H1 (cell line): Measurements from ENCODE around the gene RALGAPA1. TPM values are rescaled to one million over a fixed set of nuclear protein-coding genes. Genes with fewer than 3 reads are reported as not detected.

Experiments used
- CTCF ChIA-PET: fragments of 300-600 bp; sonication (Branson Sonifier 250); formaldehyde crosslinking; loops from one replicate; lab custom pipeline; 2021; ENCODE audit not compliant: partially characterized antibody; lab: Charles Lee
- POLR2A ChIA-PET: fragments of 300-600 bp; sonication (Branson Sonifier 250); formaldehyde crosslinking; loops from one replicate; lab custom pipeline; 2021; ENCODE audit warnings: inconsistent platforms; ENCODE audit not compliant: partially characterized antibody; lab: Charles Lee
- DNase-seq, 2 experiments: peaks; one replicate each; pipeline versions ENCODE4 v3.0.0 to v3.0.0-alpha.2; 2010 to 2022; ENCODE audit warnings: low spot score in 2 of 2, low read depth in 1 of 2, mixed read lengths in 1 of 2
- FAIRE-seq: peaks from 2 replicates; lab custom pipeline; 2011; peaks lifted over from hg19 to GRCh38; lab: Jason Lieb, UNC
- H2AFZ ChIP-seq: 2 replicates; pipeline ENCODE4 v1.8.1; 2012; ENCODE audit warnings: low read length, inconsistent platforms
- H2AK5ac ChIP-seq: 2 replicates; pipeline ENCODE4 v1.6.1; 2013; ENCODE audit warnings: low read depth, low read length
- H2BK120ac ChIP-seq: replicated peaks from 2 replicates; pipeline ENCODE3; 2013; ENCODE audit warnings: low read depth, low read length, inconsistent platforms
- H2BK12ac ChIP-seq: 2 replicates; pipeline ENCODE4 v1.6.1; 2013; ENCODE audit warnings: low read depth, low read length
- H2BK15ac ChIP-seq: 2 replicates; pipeline ENCODE4 v1.6.1; 2013; ENCODE audit warnings: low read length
- H2BK20ac ChIP-seq: 2 replicates; pipeline ENCODE4 v1.6.1; 2013; ENCODE audit warnings: low read length
- H2BK5ac ChIP-seq: 2 replicates; pipeline ENCODE4 v1.6.1; 2013; ENCODE audit warnings: low read depth, low read length
- H3K14ac ChIP-seq: 2 replicates; pipeline ENCODE4 v1.6.1; 2013; ENCODE audit warnings: inconsistent platforms; ENCODE audit not compliant: insufficient read length
- H3K18ac ChIP-seq: 2 replicates; pipeline ENCODE4 v1.6.1; 2013; ENCODE audit warnings: low read length; ENCODE audit errors: extremely low read depth
- H3K23ac ChIP-seq: 2 replicates; pipeline ENCODE4 v1.6.1; 2013; ENCODE audit warnings: inconsistent platforms; ENCODE audit not compliant: insufficient read length
- H3K23me2 ChIP-seq: 2 replicates; pipeline ENCODE4 v1.6.1; 2013; ENCODE audit warnings: low read depth, low read length
- H3K27ac ChIP-seq: 2 replicates; pipeline ENCODE4 v1.6.1; 2011; ENCODE audit warnings: low read depth, low read length, inconsistent platforms
- H3K27me3 ChIP-seq, 4 experiments: replicated peaks in 1 of 4; 1 replicate in 1 of 4; 2 replicates in 3 of 4; pipeline versions ENCODE4 v1.6.1 to v1.8.1; 2011 to 2013; ENCODE audit warnings: low read length in 3 of 4, mild to moderate bottlenecking in 3 of 4, inconsistent platforms in 2 of 4, mixed read lengths in 2 of 4, moderate library complexity in 1 of 4; ENCODE audit not compliant: control insufficient read depth in 3 of 4, insufficient read depth in 3 of 4; ENCODE audit errors: extremely low read depth in 1 of 4
- H3K36me3 ChIP-seq, 4 experiments: 2 replicates each; pipeline versions ENCODE4 v1.6.1 to v1.8.1; 2011 to 2013; ENCODE audit warnings: mild to moderate bottlenecking in 4 of 4, low read length in 3 of 4, moderate library complexity in 2 of 4, control low read depth in 1 of 4, inconsistent platforms in 1 of 4; ENCODE audit not compliant: insufficient read depth in 4 of 4, control insufficient read depth in 2 of 4
- H3K4ac ChIP-seq: replicated peaks from 2 replicates; pipeline ENCODE3; 2013; ENCODE audit warnings: low read length, low read depth, mixed read lengths, inconsistent platforms; ENCODE audit not compliant: insufficient read length
- H3K4me1 ChIP-seq, 4 experiments: replicated peaks in 1 of 4; 1 replicate in 1 of 4; 2 replicates in 3 of 4; pipeline versions ENCODE4 v1.6.1 to v1.8.1; 2011 to 2013; ENCODE audit warnings: low read length in 3 of 4, inconsistent platforms in 2 of 4, mixed read lengths in 1 of 4; ENCODE audit not compliant: insufficient read depth in 4 of 4, control insufficient read depth in 3 of 4
- H3K4me2 ChIP-seq, 2 experiments: 2 replicates each; pipeline versions ENCODE4 v1.6.1 to v1.8.1; 2011 to 2013; ENCODE audit warnings: low read depth in 2 of 2, low read length in 2 of 2, control low read depth in 1 of 2, inconsistent platforms in 1 of 2, mild to moderate bottlenecking in 1 of 2; ENCODE audit not compliant: insufficient read depth in 1 of 2
- H3K4me3 ChIP-seq, 4 experiments: fragments of 200-600, 300-600 bp in 1 of 4; sonication (generic), shearing (Covaris generic), sonication (Bioruptor Twin) in 1 of 4; 2 replicates each; pipeline versions ENCODE4 v1.5.1 to v1.8.1; 2011 to 2016; ENCODE audit warnings: low read length in 4 of 4, low read depth in 3 of 4, control low read depth in 2 of 4, inconsistent platforms in 2 of 4, mild to moderate bottlenecking in 2 of 4, mixed read lengths in 1 of 4, moderate library complexity in 1 of 4; ENCODE audit not compliant: insufficient read depth in 2 of 4; ENCODE audit errors: extremely low read depth in 1 of 4
- H3K56ac ChIP-seq: replicated peaks from 2 replicates; pipeline ENCODE3; 2013; ENCODE audit warnings: low read depth, mild to moderate bottlenecking, mixed read lengths, low read length, inconsistent platforms; ENCODE audit not compliant: insufficient read length
- H3K79me1 ChIP-seq: 2 replicates; pipeline ENCODE4 v1.6.1; 2013; ENCODE audit warnings: low read depth, low read length, control low read depth
- H3K79me2 ChIP-seq, 2 experiments: 2 replicates each; pipeline versions ENCODE4 v1.6.1 to v1.8.1; 2012 to 2013; ENCODE audit warnings: low read length in 2 of 2, mild to moderate bottlenecking in 2 of 2, inconsistent platforms in 1 of 2; ENCODE audit not compliant: insufficient read depth in 2 of 2, control insufficient read depth in 1 of 2
- H3K9ac ChIP-seq, 4 experiments: replicated peaks in 1 of 4; 1 replicate in 1 of 4; 2 replicates in 3 of 4; pipeline versions ENCODE4 v1.6.1 to v1.8.1; 2011 to 2013; ENCODE audit warnings: low read depth in 3 of 4, low read length in 3 of 4, control low read depth in 2 of 4, mild to moderate bottlenecking in 2 of 4, moderate library complexity in 2 of 4, inconsistent platforms in 1 of 4; ENCODE audit errors: extremely low read depth in 1 of 4
- H3K9me3 ChIP-seq, 2 experiments: 2 replicates each; pipeline versions ENCODE4 v1.6.1 to v1.8.1; 2012 to 2013; ENCODE audit warnings: mild to moderate bottlenecking in 2 of 2, moderate library complexity in 2 of 2, control low read depth in 1 of 2, inconsistent platforms in 1 of 2, low read depth in 1 of 2, low read length in 1 of 2, mixed read lengths in 1 of 2; ENCODE audit not compliant: insufficient read depth in 2 of 2
- H4K20me1 ChIP-seq, 2 experiments: replicated peaks in 1 of 2; 2 replicates each; pipeline versions ENCODE3 to v1.8.1; 2011 to 2013; ENCODE audit warnings: inconsistent platforms in 2 of 2, low read length in 2 of 2, mild to moderate bottlenecking in 1 of 2; ENCODE audit not compliant: insufficient read depth in 2 of 2, control insufficient read depth in 1 of 2
- H4K5ac ChIP-seq: 2 replicates; pipeline ENCODE4 v1.6.1; 2013; ENCODE audit warnings: low read length, low read depth, mixed read lengths, inconsistent platforms; ENCODE audit not compliant: insufficient read length
- H4K8ac ChIP-seq: 2 replicates; pipeline ENCODE4 v1.8.0; 2013; ENCODE audit warnings: mild to moderate bottlenecking, moderate library complexity, low read length, inconsistent platforms; ENCODE audit not compliant: insufficient read depth; ENCODE audit errors: extremely low read depth
- H4K91ac ChIP-seq: replicated peaks from 2 replicates; pipeline ENCODE3; 2013; ENCODE audit warnings: low read length, mixed read lengths, inconsistent platforms; ENCODE audit not compliant: insufficient read length
- CBX8 ChIP-seq: fragments of 300-800, 300-1000 bp; sonication (generic); IDR thresholded peaks from 2 replicates; pipeline ENCODE4 v1.7.1; 2016; ENCODE audit warnings: low read depth, low read length, borderline replicate concordance
- EGR1 ChIP-seq: IDR thresholded peaks from 2 replicates; pipeline ENCODE4 v1.6.1; 2011; ENCODE audit warnings: low read depth, low read length, borderline replicate concordance
- FOSL1 ChIP-seq: IDR thresholded peaks from 2 replicates; pipeline ENCODE4 v1.6.1; 2011; ENCODE audit warnings: mild to moderate bottlenecking, low read depth, low read length, moderate library complexity; ENCODE audit not compliant: insufficient read depth
- GABPA ChIP-seq: IDR thresholded peaks from 2 replicates; pipeline ENCODE4 v1.6.1; 2011; ENCODE audit warnings: mild to moderate bottlenecking, low read length, moderate library complexity, borderline replicate concordance; ENCODE audit not compliant: insufficient read depth
- KDM5A ChIP-seq: fragments of 200-600 bp; IDR thresholded peaks from 2 replicates; pipeline ENCODE4 v1.7.1; 2012; ENCODE audit warnings: mild to moderate bottlenecking, low read length, inconsistent platforms, mixed read lengths
- MAFK ChIP-seq: IDR thresholded peaks from 2 replicates; pipeline ENCODE4 v1.6.1; 2012; ENCODE audit warnings: low read depth, mild to moderate bottlenecking, improper control_type of control experiment, low read length
- NANOG ChIP-seq: IDR thresholded peaks from 2 replicates; pipeline ENCODE4 v1.6.1; 2011; ENCODE audit warnings: low read length, low read depth, mild to moderate bottlenecking, inconsistent platforms; ENCODE audit not compliant: insufficient read depth, poor library complexity, severe bottlenecking
- PHF8 ChIP-seq: fragments of 200-600 bp; sonication (generic); conservative IDR thresholded peaks from 2 replicates; pipeline ENCODE4 v1.7.1; 2012; ENCODE audit warnings: low read depth, mild to moderate bottlenecking, inconsistent platforms, low read length, moderate library complexity
- RNF2 ChIP-seq: fragments of 200-900, 300-1000 bp; sonication (generic); IDR thresholded peaks from 2 replicates; pipeline ENCODE4 v1.7.1; 2016; ENCODE audit warnings: borderline replicate concordance, low read depth, mild to moderate bottlenecking, antibody characterized with exemption, low read length; ENCODE audit not compliant: poor library complexity, severe bottlenecking; ENCODE audit errors: missing control alignments
- SIX5 ChIP-seq: IDR thresholded peaks from 2 replicates; pipeline ENCODE4 v1.6.1; 2011; ENCODE audit warnings: mild to moderate bottlenecking, low read depth, low read length
- SUZ12 ChIP-seq: fragments of 200-600 bp; sonication (generic); IDR thresholded peaks from 2 replicates; pipeline ENCODE4 v1.6.1; 2012; ENCODE audit warnings: mild to moderate bottlenecking, inconsistent platforms, low read length, moderate library complexity, mixed read lengths
- TCF12 ChIP-seq: IDR thresholded peaks from 2 replicates; pipeline ENCODE4 v1.6.1; 2011; ENCODE audit warnings: low read depth, mild to moderate bottlenecking, low read length
- YY1 ChIP-seq: IDR thresholded peaks from 2 replicates; pipeline ENCODE4 v1.6.1; 2011; ENCODE audit warnings: low read depth, mild to moderate bottlenecking, low read length
- WGBS, 2 experiments: shearing (Covaris generic) in 1 of 2; methylation state at CpG; one replicate each; pipeline versions ENCODE4 v1.1.6 to v1.1.7; 2013 to 2015; ENCODE audit warnings: low lambda C conversion rate in 2 of 2, mixed read lengths in 2 of 2, inconsistent platforms in 1 of 2, low coverage in 1 of 2, missing lambda C conversion rate in 1 of 2; ENCODE audit not compliant: insufficient replicate concordance in 2 of 2, insufficient coverage in 1 of 2, insufficient read length in 1 of 2; ENCODE audit errors: extremely low coverage in 1 of 2, missing lambda C conversion rate in 1 of 2; 5-methylcytosine and 5-hydroxymethylcytosine counted together
- polyA plus RNA-seq, 7 experiments: library from polyadenylated mRNA; depleted of rRNA in 3 of 7; stranded (reverse) in 5 of 7; unstranded in 2 of 7; fragments of >200 nt in 5 of 7; fragments of 200-250 nt in 2 of 7; gene quantifications; 1 replicate in 5 of 7; 2 replicates in 1 of 7; 4 replicates in 1 of 7; pipeline versions ENCODE4 v1.2.1 to v1.2.3, GENCODE V29; 2011 to 2013; ENCODE audit warnings: missing spikeins in 2 of 7, mixed read lengths in 2 of 7
- total RNA-seq: library from RNA; stranded (reverse); fragmentation: NEBNext Ultra II Directional; extraction: Animal tissue kit (Norgen Biotek cat#: 25700); gene quantifications from 2 replicates; pipeline ENCODE4 v1.2.1, GENCODE V29; 2021
- TF ChIP-seq, protein P1 (sequence below): IDR thresholded peaks from 2 replicates; pipeline ENCODE4 v1.6.1; 2011; ENCODE audit warnings: low read length, improper control_type of control experiment

Gene RALGAPA1
- total and polyA plus RNA-seq, 2 of the 8 experiments (the other 6 are each of a cell fraction or from before 2014, with no cell fraction given): 4.2 to 26.7 TPM

GRCh38 chr14:35766700-35767082, 42.4 kb downstream of the RALGAPA1 start:
- H3K9ac ChIP-seq: no peak overlapping the region
- no peak overlapping the region for H2AFZ ChIP-seq
- no peak overlapping the region for H2BK15ac ChIP-seq
- FAIRE-seq: no peak
- no peaks in the 10 kb centered on the region for H3K27me3 ChIP-seq
- H3K4me2 ChIP-seq: no peak overlapping the region
- no peak overlapping the region for H4K8ac ChIP-seq
- H3K14ac ChIP-seq: no peak overlapping the region
- no peaks in the 10 kb centered on the region for H3K79me2 ChIP-seq
- no peak overlapping the region for H3K18ac ChIP-seq
- no peaks in the 10 kb centered on the region for H3K36me3 ChIP-seq
- no peak overlapping the region for H2BK120ac ChIP-seq
- WGBS, 2 experiments: 91% methylated on average over 2 of the region's 2 CpGs; no CpG with 5 or more reads in 1 of the 2 experiments
- no peaks in the 10 kb centered on the region for H3K79me1 ChIP-seq
- no peak overlapping the region for H2BK12ac ChIP-seq
- no peaks in the 10 kb centered on the region for H4K20me1 ChIP-seq
- H3K9me3 ChIP-seq: no peaks in the 10 kb centered on the region
- no peaks in the 10 kb centered on the region for H3K23me2 ChIP-seq
- H3K23ac ChIP-seq: no peak overlapping the region
- H4K5ac ChIP-seq: no peak overlapping the region
- H2BK5ac ChIP-seq: no peak overlapping the region
- no peaks in the 10 kb centered on the region for H3K4me1 ChIP-seq
- ChIA-PET CTCF (no interaction called here), POLR2A (no interaction called here)
- no peak overlapping the region for H3K56ac ChIP-seq
- no peak overlapping the region for H3K4me3 ChIP-seq
- H2BK20ac ChIP-seq: no peak overlapping the region
- H3K4ac ChIP-seq: no peak overlapping the region
- H4K91ac ChIP-seq: no peak overlapping the region
- DNase-seq: no peak
- H2AK5ac ChIP-seq: no peak overlapping the region
- H3K27ac ChIP-seq: no peak overlapping the region
- TF ChIP-seq MAFK (no peak), CBX8 (no peak), NANOG (no peak), SIX5 (no peak), EGR1 (no peak), RNF2 (no peak), TCF12 (no peak), SUZ12 (no peak), FOSL1 (no peak), GABPA (no peak), YY1 (no peak), PHF8 (no peak), KDM5A (no peak)
- TF ChIP-seq, protein P1, sequence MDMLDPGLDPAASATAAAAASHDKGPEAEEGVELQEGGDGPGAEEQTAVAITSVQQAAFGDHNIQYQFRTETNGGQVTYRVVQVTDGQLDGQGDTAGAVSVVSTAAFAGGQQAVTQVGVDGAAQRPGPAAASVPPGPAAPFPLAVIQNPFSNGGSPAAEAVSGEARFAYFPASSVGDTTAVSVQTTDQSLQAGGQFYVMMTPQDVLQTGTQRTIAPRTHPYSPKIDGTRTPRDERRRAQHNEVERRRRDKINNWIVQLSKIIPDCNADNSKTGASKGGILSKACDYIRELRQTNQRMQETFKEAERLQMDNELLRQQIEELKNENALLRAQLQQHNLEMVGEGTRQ: no peak
